HG03354 (cell line): Measurements from ENCODE around the gene SLC23A3.

Experiments used
- ATAC-seq: cut with Tn5 transposase; IDR thresholded peaks from one replicate; pipeline ENCODE4 v1.9.1; 2021; ENCODE audit warnings: mild to moderate bottlenecking; ENCODE audit not compliant: unreplicated experiment, poor library complexity, severe bottlenecking

Gene SLC23A3

GRCh38 chr2:219177552-219178376, 7.9 kb upstream of the SLC23A3 start, which contains the start of gene RETREG2:
Gene RETREG2, plus strand, starts transcription at chr2:219178275. Its CDS starts 78 bp downstream, at chr2:219178353.
- ATAC-seq = peak; percentile 41

GRCh38 chr2:219176818-219177551, 7.2 kb upstream of the SLC23A3 start, which contains the start of gene CNPPD1:
Gene CNPPD1, minus strand, starts transcription at chr2:219176925. Its CDS starts 97 bp downstream, at chr2:219176828.
- ATAC-seq = peak; percentile 76

- peak; percentile 36 for ATAC-seq
Observed at GRCh38 chr2:219175928-219176817, 6.3 kb upstream of the SLC23A3 start.

GRCh38 chr2:219175486-219175885, 5.7 kb upstream of the SLC23A3 start:
- no peak for ATAC-seq

GRCh38 chr2:219174801-219175200, 5.0 kb upstream of the SLC23A3 start:
- no peak for ATAC-seq

GRCh38 chr2:219174146-219174545, 4.3 kb upstream of the SLC23A3 start:
- ATAC-seq = no peak

- no peak for ATAC-seq
Observed at GRCh38 chr2:219173176-219173575, 3.3 kb upstream of the SLC23A3 start.

- ATAC-seq = no peak
Observed at GRCh38 chr2:219172231-219173154, 2.7 kb upstream of the SLC23A3 start.

- ATAC-seq = no peak
Observed at GRCh38 chr2:219171231-219171651, 1.4 kb upstream of the SLC23A3 start.

GRCh38 chr2:219168932-219169331, 897 bp downstream of the SLC23A3 start:
- ATAC-seq = no peak

GRCh38 chr2:219168526-219168925, 1.3 kb downstream of the SLC23A3 start:
- ATAC-seq = no peak

GRCh38 chr2:219167997-219168396, 1.8 kb downstream of the SLC23A3 start:
- no peak for ATAC-seq

GRCh38 chr2:219165058-219165911, 4.5 kb downstream of the SLC23A3 start:
- no peak for ATAC-seq

GRCh38 chr2:219163156-219163555, 6.7 kb downstream of the SLC23A3 start:
- ATAC-seq = no peak

GRCh38 chr2:219161097-219161496, 8.7 kb downstream of the SLC23A3 start:
- ATAC-seq = no peak

GRCh38 chr2:219160186-219161017, 9.4 kb downstream of the SLC23A3 start, which contains the start of gene NHEJ1:
Gene NHEJ1, minus strand, starts transcription at chr2:219160815. Its CDS starts 2,453 bp downstream, at chr2:219158362.
- peak; percentile 86 for ATAC-seq

GRCh38 chr2:219159771-219160185, 10.1 kb downstream of the SLC23A3 start:
- peak; percentile 3 for ATAC-seq
